Prostate gland (tissue), 2 donors: ENCODE data around the gene BLNK. TPM values are rescaled to one million over a fixed set of nuclear protein-coding genes. Genes with fewer than 3 reads are reported as not detected.

Experiments
- DNase-seq: peaks from one replicate; pipeline ENCODE4 v3.0.0-alpha.2; 2019; ENCODE audit warnings: low spot score
- H3K27ac ChIP-seq, 2 donors: fragments of 200-600 bp; sonication (generic); 2 replicates each; pipeline ENCODE4 v1.5.1; 2017 to 2019
- H3K27me3 ChIP-seq: fragments of 200-600 bp; sonication (generic); replicated peaks from 2 replicates; pipeline ENCODE4 v1.5.1; 2019; ENCODE audit not compliant: insufficient read depth
- H3K36me3 ChIP-seq, 2 donors: fragments of 200-600 bp; sonication (generic); 1 replicate in 1 of 2; 2 replicates in 1 of 2; pipeline versions ENCODE4 v1.5.1 to v1.8.1; 2017 to 2019
- H3K4me1 ChIP-seq: fragments of 200-600 bp; sonication (generic); replicated peaks from 2 replicates; pipeline ENCODE4 v1.5.1; 2019
- H3K4me3 ChIP-seq, 2 donors: fragments of 200-600 bp; sonication (generic); 2 replicates each; pipeline ENCODE4 v1.5.1; 2017 to 2019
- H3K9me3 ChIP-seq: fragments of 200-600 bp; sonication (generic); 2 replicates; pipeline ENCODE4 v1.5.1; 2017
- CTCF ChIP-seq, 4 experiments: fragments of 200-600 bp in 2 of 4; fragments of 450-650 bp in 2 of 4; sonication (generic) in 2 of 4; IDR thresholded peaks; 1 replicate in 3 of 4; 2 replicates in 1 of 4; pipeline ENCODE4 v1.5.1; 2016 to 2019; ENCODE audit warnings: antibody characterized with exemption in 4 of 4, mild to moderate bottlenecking in 2 of 4, moderate library complexity in 2 of 4
- POLR2A ChIP-seq: fragments of 450-650 bp; IDR thresholded peaks from one replicate; pipeline ENCODE4 v1.6.1; 2016; ENCODE audit warnings: antibody characterized with exemption, mild to moderate bottlenecking
- POLR2AphosphoS5 ChIP-seq: sonication (generic); formaldehyde crosslinking; IDR thresholded peaks from one replicate; pipeline ENCODE4 v1.6.1; 2017; ENCODE audit warnings: antibody characterized with exemption
- WGBS: methylation state at CpG from one replicate; pipeline ENCODE4 v1.1.5; 2018; 5-methylcytosine and 5-hydroxymethylcytosine counted together
- intact Hi-C: fragments of 100-400 bp; cut with DNase I; formaldehyde crosslinking; loops from one replicate; pipeline ENCODE4 v1.14.2; 2022
- total RNA-seq, 2 donors: library from RNA; depleted of rRNA; stranded (reverse); fragments of >200 nt; gene quantifications; one replicate each; pipeline ENCODE4 v1.1.0, GENCODE V29; 2016

The BLNK gene
- total RNA-seq, 2 donors from 2014 or later: 4.8 to 8.2 TPM

- WGBS: 89% methylated on average over 8 of the region's 8 CpGs
- DNase-seq: no peak
- Histone ChIP-seq H3K9me3 (no peaks in the 10 kb centered on the region), H3K27ac (no peak within 1 kb of the TSS), H3K36me3 (no peaks in the 10 kb centered on the region), H3K4me1 (no peaks in the 10 kb centered on the region), H3K4me3 (no peak within 1 kb of the TSS), H3K27me3 (no peaks in the 10 kb centered on the region)
- intact Hi-C loops: no loop called here
- TF ChIP-seq CTCF (IDR thresholded peaks at IDR 0.05): no peak
- TF ChIP-seq POLR2AphosphoS5: no peak
- no peak for TF ChIP-seq POLR2A
Measured at GRCh38 chr10:96304230-96304629, 32.9 kb upstream of the BLNK start, which contains the start of gene DNTT. TSS of gene DNTT (plus strand) at chr10:96304434. CDS start at chr10:96304498, 64 bp downstream.

- Histone ChIP-seq H3K36me3 (no peaks in the 10 kb centered on the region), H3K4me3 (no peak overlapping the region), H3K9me3 (no peaks in the 10 kb centered on the region), H3K27ac (no peak overlapping the region), H3K27me3 (no peaks in the 10 kb centered on the region), H3K4me1 (no peaks in the 10 kb centered on the region)
- DNase-seq: no peak
- 54% methylated on average over 1 of the region's 1 CpG for whole genome bisulfite sequencing
- TF ChIP-seq POLR2A: no peak
- TF ChIP-seq POLR2AphosphoS5: no peak
- TF ChIP-seq CTCF (IDR thresholded peaks at IDR 0.05): no peak
- intact Hi-C loops: no loop called here
Measured at GRCh38 chr10:96301616-96302015, 30.2 kb upstream of the BLNK start.

GRCh38 chr10:96299383-96299782 lies 28.0 kb upstream of the BLNK start:
- WGBS: 10% methylated on average over 5 of the region's 5 CpGs
- intact Hi-C loops: loop anchor here (10.0 kb wide), 1 partner anchor 285 kb away; no protein-coding TSS in a partner anchor
- DNase-seq: no peak

GRCh38 chr10:96298362-96298761 lies 27.0 kb upstream of the BLNK start:
- intact Hi-C loops: loop anchor here (10.0 kb wide), 1 partner anchor 284 kb away; no protein-coding TSS in a partner anchor
- no peak overlapping the region for H3K27ac ChIP-seq
- H3K9me3 ChIP-seq: no peaks in the 10 kb centered on the region
- no peak for TF ChIP-seq POLR2A
- no peak for TF ChIP-seq POLR2AphosphoS5
- TF ChIP-seq CTCF (IDR thresholded peaks at IDR 0.05): no peak
- no peak for DNase-seq
- H3K4me3 ChIP-seq: no peak overlapping the region
- no peaks in the 10 kb centered on the region for H3K4me1 ChIP-seq
- WGBS: 72% methylated on average over 3 of the region's 3 CpGs
- no peaks in the 10 kb centered on the region for H3K36me3 ChIP-seq
- no peaks in the 10 kb centered on the region for H3K27me3 ChIP-seq

More at GRCh38 chr10:96299383-96299782, 28.0 kb upstream of the BLNK start:
- no peak for TF ChIP-seq CTCF (IDR thresholded peaks at IDR 0.05)
- TF ChIP-seq POLR2AphosphoS5: no peak
- no peak for TF ChIP-seq POLR2A
- Histone ChIP-seq H3K27ac (no peak overlapping the region), H3K4me3 (no peak overlapping the region), H3K27me3 (no peaks in the 10 kb centered on the region), H3K36me3 (no peaks in the 10 kb centered on the region), H3K9me3 (no peaks in the 10 kb centered on the region), H3K4me1 (no peaks in the 10 kb centered on the region)

- DNase-seq: no peak
- Histone ChIP-seq H3K4me1 (no peaks in the 10 kb centered on the region), H3K27me3 (no peaks in the 10 kb centered on the region), H3K36me3 (no peaks in the 10 kb centered on the region), H3K4me3 (no peak overlapping the region), H3K9me3 (no peaks in the 10 kb centered on the region), H3K27ac (no peak overlapping the region)
- no peak for TF ChIP-seq CTCF (IDR thresholded peaks at IDR 0.05)
- TF ChIP-seq POLR2AphosphoS5: no peak
- no peak for TF ChIP-seq POLR2A
- WGBS: 93% methylated on average over 2 of the region's 2 CpGs
- intact Hi-C loops: loop anchor here (10.0 kb wide), 1 partner anchor 283 kb away; no protein-coding TSS in a partner anchor
Measured at GRCh38 chr10:96297486-96297885, 26.1 kb upstream of the BLNK start.
